BLaER1 (cell line): Measurements from ENCODE around the gene ACOT13.
"Not testable (repeated sequence)": the region's sequence is repeated elsewhere in the genome, so short reads cannot be mapped to it uniquely, and the experiment has no call there.

ENCODE experiments used
- H3K27ac ChIP-seq: shearing (Covaris generic); formaldehyde crosslinking; 2 replicates; pipeline ENCODE4 v1.8.1; 2022
- H3K27me3 ChIP-seq: shearing (Covaris generic); formaldehyde crosslinking; 2 replicates; pipeline ENCODE4 v1.8.1; 2022
- H3K36me3 ChIP-seq: shearing (Covaris generic); formaldehyde crosslinking; 2 replicates; pipeline ENCODE4 v1.8.1; 2022
- H3K4me1 ChIP-seq: shearing (Covaris generic); formaldehyde crosslinking; 2 replicates; pipeline ENCODE4 v1.8.1; 2022
- H3K4me2 ChIP-seq: shearing (Covaris generic); formaldehyde crosslinking; 2 replicates; pipeline ENCODE4 v1.8.1; 2022
- H3K4me3 ChIP-seq: shearing (Covaris generic); formaldehyde crosslinking; 2 replicates; pipeline ENCODE4 v1.8.1; 2022
- H3K9ac ChIP-seq: shearing (Covaris generic); formaldehyde crosslinking; 2 replicates; pipeline ENCODE4 v1.8.1; 2022
- H3K9me3 ChIP-seq: shearing (Covaris generic); formaldehyde crosslinking; 2 replicates; pipeline ENCODE4 v1.8.1; 2022
- H4K20me1 ChIP-seq: shearing (Covaris generic); formaldehyde crosslinking; 2 replicates; pipeline ENCODE4 v1.8.1; 2022
- Cebpa-rat ChIP-seq: shearing (Covaris generic); IDR thresholded peaks from 2 replicates; pipeline ENCODE4 v1.8.1; 2022

Gene ACOT13

DNA sequence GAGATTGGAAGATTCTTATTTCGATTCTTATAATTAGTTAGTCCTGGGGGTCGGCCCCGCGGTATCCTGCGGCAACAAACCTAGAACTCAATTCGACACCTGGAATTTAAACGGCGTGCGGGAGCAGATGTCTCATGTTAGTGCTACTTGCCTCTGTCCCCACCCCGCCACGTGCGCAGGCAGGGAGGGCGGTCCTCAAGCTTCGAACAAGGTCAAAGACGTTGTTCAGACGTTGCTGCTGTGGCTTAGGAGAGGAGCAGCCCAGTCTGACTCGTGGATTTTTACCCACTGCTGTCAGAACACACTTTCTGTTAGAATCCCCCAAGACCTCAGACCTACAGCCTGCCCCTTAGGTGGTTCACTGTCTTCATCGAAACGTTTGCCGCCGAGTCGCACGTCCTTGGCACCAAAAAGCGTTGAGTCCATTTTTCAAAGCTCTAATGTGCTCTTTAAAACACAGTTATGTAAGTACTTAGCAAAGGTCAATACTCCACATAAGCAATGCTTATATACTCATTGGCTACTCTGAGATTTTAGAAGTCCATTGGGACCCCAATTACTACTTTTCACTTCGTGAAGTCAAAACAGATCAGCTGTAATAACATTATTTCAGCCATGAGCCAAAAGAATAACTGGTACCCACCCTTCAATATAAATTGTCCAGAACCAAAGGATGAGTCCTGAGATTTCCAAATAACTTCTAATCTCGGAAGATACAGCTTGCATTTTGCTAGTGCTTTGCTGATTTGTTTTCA lies 54.8 kb downstream of the ACOT13 start:
- Histone ChIP-seq H3K27ac (peak overlapping the region; percentile 96), H3K27me3 (no peaks in the 10 kb centered on the region), H3K9ac (peak overlapping the region; percentile 99), H3K4me1 (peaks cover 32% of the 10 kb centered on the region), H3K4me2 (peak overlapping the region; percentile 67), H3K9me3 (no peaks in the 10 kb centered on the region; the same call in 1 of the 2 replicates), H3K36me3 (peaks cover 9% of the 10 kb centered on the region), H4K20me1 (peaks cover 31% of the 10 kb centered on the region), H3K4me3 (peak overlapping the region; percentile 95)
- no peak for TF ChIP-seq Cebpa-rat

DNA sequence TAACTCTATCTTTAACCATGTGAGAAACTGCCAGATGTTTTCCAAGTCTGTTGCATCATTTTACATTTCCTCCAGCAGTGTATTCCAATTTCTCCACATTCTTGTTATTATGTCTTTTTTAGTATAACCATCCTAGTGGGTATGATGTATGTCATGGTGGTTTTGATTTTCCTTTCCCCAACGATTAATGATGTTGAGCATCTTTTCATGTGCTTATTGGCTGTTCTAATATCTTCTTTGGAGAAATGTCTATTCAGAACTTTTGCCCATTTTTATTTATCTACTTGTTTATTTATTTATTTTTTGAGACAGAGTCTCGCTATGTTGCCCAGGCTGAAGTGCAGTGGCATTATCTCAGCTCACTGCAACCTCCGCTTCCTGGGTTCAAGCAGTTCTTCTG lies 56.4 kb downstream of the ACOT13 start:
- Histone ChIP-seq H3K27me3 (no peaks in the 10 kb centered on the region), H3K9ac (no peak overlapping the region), H3K4me1 (peaks cover 16% of the 10 kb centered on the region), H4K20me1 (peaks cover 14% of the 10 kb centered on the region), H3K9me3 (no peaks in the 10 kb centered on the region; the same call in 1 of the 2 replicates), H3K36me3 (no peaks in the 10 kb centered on the region; the same call in 1 of the 2 replicates), H3K4me3 (no peak overlapping the region), H3K27ac (no peak overlapping the region), H3K4me2 (no peak overlapping the region)
- TF ChIP-seq Cebpa-rat, result no peak

DNA sequence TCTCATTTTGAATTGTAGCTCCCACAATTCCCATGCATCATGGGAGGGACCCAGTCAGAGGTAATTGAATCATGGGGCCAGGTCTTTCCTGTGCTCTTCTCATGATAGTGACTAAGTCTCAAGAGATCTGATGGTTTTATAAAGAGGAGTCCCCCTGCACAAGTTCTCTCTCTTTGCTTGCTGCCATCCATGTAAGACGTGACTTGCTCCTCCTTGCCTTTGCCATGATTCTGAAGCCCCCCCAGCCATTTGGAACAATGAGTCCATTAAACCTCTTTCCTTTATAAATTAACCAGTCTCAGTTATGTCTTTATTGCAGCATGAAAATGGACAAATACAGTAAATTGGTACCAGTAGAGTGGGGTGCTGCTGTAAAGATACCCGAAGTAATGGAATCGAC lies 63.8 kb downstream of the ACOT13 start:
- not testable (repeated sequence) for H3K36me3 ChIP-seq

DNA sequence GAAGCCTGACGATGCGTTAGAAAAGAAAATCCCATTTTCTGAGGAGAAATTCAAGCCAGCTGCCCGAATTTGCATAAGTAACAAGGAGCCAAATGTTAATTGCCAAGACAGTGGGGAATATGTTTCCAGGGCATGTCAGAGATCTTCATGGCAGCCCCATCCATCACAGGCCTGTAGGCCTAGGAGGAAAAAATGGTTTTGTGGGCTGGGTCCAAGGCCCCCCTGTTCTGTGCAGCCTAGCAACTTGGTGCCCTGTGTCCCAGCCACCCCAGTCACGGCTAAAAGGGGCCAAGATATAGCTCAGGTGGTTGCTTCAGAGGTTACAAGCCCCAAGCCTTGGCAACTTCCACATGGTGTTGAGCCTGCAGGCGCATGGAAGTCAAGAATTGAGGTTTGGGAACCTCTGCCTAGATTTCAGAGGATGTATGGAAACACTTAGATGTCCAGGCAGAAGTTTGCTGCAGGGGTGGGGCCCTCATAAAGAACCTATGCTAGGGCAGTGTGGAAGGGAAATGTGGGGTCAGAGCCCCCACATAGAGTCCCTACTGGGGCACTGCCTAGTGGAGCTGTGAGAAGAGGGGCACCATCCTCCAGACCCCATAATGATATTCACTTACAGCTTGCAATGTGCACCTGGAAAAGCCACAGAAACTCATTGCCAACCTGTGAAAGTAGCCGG lies 64.7 kb downstream of the ACOT13 start:
- not testable (repeated sequence) for H3K27ac ChIP-seq, H3K36me3 ChIP-seq, H3K4me2 ChIP-seq, H3K9ac ChIP-seq, H4K20me1 ChIP-seq, H3K27me3 ChIP-seq, H3K4me1 ChIP-seq
- peaks cover 36% of the 10 kb centered on the region for H3K9me3 ChIP-seq
- peak overlapping the region; percentile 17; the same call in 1 of the 2 replicates for H3K4me3 ChIP-seq

More for the DNA sequence above, 63.8 kb downstream of the ACOT13 start:
- not testable (repeated sequence) for H3K9ac ChIP-seq, H3K4me3 ChIP-seq, H3K27me3 ChIP-seq, H3K4me1 ChIP-seq, H3K4me2 ChIP-seq, H3K27ac ChIP-seq, H4K20me1 ChIP-seq
- peaks cover 36% of the 10 kb centered on the region for H3K9me3 ChIP-seq

DNA sequence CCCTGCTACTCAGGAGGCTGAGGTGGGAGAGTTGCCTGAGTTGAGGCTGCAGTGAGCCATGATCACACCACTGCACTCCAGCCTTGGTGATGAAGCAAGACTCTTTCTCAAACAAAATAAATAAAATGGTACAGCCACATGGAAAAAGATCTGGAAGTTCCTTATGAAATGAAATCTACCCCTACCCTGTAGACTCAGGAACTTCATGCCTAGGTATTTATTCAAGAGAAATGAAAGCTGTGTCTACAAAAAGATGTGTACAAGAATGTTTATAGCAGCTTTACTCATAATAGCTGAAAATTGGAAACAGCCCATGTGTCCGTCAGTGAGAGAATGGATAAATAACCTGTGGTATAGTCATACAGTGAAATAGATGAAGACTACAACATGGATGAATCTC lies 67.3 kb downstream of the ACOT13 start:
- H3K27me3 ChIP-seq, result no peaks in the 10 kb centered on the region
- no peaks in the 10 kb centered on the region for H3K4me1 ChIP-seq
- no peak overlapping the region for H3K27ac ChIP-seq
- no peak overlapping the region for H3K9ac ChIP-seq
- no peak for TF ChIP-seq Cebpa-rat
- no peaks in the 10 kb centered on the region for H4K20me1 ChIP-seq
- H3K36me3 ChIP-seq, result no peaks in the 10 kb centered on the region
- H3K9me3 ChIP-seq, result peaks cover 36% of the 10 kb centered on the region
- no peak overlapping the region for H3K4me3 ChIP-seq
- no peak overlapping the region for H3K4me2 ChIP-seq

DNA sequence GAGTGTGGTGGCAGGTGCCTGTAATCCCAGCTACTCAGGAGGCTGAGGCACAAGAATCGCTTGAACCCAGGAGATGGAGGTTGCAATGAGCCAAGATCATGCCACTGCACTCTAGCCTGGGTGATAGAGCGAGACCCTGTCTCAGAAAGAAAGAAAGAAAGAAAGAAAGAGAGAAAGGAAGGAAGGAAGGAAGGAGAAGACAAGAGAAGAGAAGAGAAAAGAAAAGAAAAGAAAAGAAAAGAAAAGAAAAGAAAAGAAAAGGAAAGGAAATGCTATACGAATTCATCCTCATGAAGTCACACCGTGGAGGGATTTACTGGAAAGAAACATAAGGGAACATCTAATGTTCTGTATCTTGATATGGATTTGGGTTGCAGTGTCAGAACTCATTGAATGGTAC lies 67.8 kb downstream of the ACOT13 start:
- H4K20me1 ChIP-seq, H3K9ac ChIP-seq, H3K4me1 ChIP-seq, H3K27me3 ChIP-seq, H3K4me3 ChIP-seq, H3K4me2 ChIP-seq, H3K27ac ChIP-seq, H3K36me3 ChIP-seq: not testable (repeated sequence)
- peaks cover 36% of the 10 kb centered on the region for H3K9me3 ChIP-seq

DNA sequence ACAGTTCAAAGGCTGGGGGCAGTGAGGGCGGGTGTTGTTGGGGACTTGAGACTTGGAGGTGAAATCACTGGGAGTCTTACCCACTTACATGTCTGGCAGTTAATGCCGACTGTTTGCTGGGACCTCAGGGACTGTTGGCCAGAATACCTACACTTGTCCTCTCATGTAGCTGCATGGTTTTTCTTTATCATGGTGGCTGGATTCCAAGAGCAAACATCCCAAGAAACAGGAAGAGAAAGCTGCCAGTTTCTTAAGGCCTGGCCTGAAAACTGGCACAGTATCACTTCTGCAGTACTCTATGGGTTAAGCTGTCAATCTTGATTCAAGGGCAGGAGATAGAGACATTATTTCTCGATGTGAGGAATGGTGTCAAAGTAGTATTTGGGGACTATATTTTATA lies 71.9 kb downstream of the ACOT13 start:
- Histone ChIP-seq H4K20me1 (no peaks in the 10 kb centered on the region), H3K36me3 (no peaks in the 10 kb centered on the region), H3K4me1 (no peaks in the 10 kb centered on the region), H3K4me3 (no peak overlapping the region), H3K27ac (no peak overlapping the region), H3K27me3 (no peaks in the 10 kb centered on the region), H3K9ac (no peak overlapping the region), H3K9me3 (peaks cover 4% of the 10 kb centered on the region; the same call in 1 of the 2 replicates), H3K4me2 (no peak overlapping the region)
- TF ChIP-seq Cebpa-rat, result no peak

DNA sequence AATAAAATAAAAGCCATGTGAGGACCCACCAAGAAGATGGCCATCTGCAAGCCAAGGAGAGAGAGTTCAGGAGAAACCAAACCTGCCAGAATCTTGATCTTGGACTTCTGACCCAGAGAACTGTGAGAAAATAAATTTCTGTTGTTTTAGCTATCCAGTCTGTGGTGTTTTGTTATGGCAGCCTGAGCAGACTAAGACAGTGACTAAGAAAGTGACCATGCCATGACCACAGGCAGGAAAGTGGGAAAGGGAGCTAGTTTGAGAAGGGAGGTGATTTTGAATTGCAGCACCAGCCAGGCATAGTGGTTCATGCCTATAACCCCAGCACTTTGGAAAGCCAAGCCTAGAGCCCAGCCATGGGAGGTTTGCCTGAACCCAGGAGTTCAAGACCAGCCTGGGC lies 74.0 kb downstream of the ACOT13 start:
- Histone ChIP-seq H3K27me3 (no peaks in the 10 kb centered on the region), H3K27ac (no peak overlapping the region), H3K9me3 (peaks cover 4% of the 10 kb centered on the region; the same call in 1 of the 2 replicates), H3K9ac (no peak overlapping the region), H3K4me1 (no peaks in the 10 kb centered on the region), H3K4me2 (no peak overlapping the region), H3K4me3 (no peak overlapping the region), H4K20me1 (no peaks in the 10 kb centered on the region), H3K36me3 (no peaks in the 10 kb centered on the region)
- TF ChIP-seq Cebpa-rat, result no peak

DNA sequence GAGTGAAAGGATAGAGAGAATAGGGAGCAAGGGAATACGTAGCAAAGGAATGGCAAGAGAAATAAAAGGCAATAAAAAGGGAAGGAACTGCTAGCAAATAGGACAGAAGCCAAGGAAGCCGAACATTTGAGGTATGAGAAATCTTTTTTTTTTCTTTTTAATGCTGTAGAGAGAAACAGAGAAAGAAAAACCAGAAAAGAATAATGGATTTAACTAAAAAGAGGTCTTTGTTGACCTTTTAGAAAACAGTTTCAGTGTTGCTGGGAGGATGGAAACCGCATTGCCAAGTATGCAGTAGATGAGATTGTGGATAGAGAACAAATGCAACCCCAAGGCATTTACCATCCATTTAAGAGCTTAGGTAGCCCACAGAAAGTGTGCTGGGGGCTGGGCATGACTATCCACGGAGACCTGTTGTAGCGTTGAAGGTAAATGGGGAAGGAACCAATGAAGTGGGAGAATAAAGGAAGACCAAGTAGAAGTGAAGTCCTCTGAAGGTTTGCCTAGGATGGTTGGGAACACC lies 75.4 kb downstream of the ACOT13 start:
- H3K36me3 ChIP-seq, result no peaks in the 10 kb centered on the region
- no peaks in the 10 kb centered on the region for H3K27me3 ChIP-seq
- H3K4me2 ChIP-seq, result no peak overlapping the region
- no peak for TF ChIP-seq Cebpa-rat
- no peaks in the 10 kb centered on the region for H4K20me1 ChIP-seq
- peaks cover 4% of the 10 kb centered on the region; the same call in 1 of the 2 replicates for H3K9me3 ChIP-seq
- H3K27ac ChIP-seq, result no peak overlapping the region
- no peaks in the 10 kb centered on the region for H3K4me1 ChIP-seq
- H3K4me3 ChIP-seq, result no peak overlapping the region
- H3K9ac ChIP-seq, result no peak overlapping the region

DNA sequence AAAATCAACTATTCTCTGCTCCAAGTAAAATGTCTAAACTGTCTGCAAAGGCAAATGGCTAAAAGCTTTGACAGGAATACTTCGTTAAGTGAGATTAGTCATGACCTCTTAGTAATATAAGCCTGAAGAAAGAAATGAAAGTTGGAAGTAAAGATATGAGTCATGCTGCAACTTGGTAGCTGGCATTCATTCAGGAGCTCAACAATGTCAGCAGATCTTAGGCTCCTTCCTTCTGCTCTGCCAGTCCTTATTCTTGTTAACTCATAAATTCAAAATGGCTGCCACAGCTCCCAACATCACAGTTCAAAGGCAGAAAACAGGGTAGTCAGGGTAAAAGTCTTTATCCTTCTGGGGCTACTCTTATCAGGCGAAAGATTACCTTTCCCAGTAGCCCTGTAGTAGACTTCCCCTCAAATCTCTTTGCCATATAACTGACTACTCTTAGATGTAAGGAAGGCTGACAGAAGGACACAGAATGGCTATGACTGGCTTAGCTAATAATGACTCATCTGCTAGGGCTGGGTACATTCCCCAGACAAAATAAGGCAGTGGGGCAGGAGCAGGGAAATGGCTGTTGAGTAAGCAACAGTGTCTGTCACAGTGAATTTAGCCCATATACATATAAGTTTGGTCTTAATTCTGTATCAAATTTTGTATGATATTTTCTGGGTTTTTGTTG lies 76.5 kb downstream of the ACOT13 start:
- Histone ChIP-seq H3K4me3 (no peak overlapping the region), H3K4me1 (no peaks in the 10 kb centered on the region), H3K36me3 (no peaks in the 10 kb centered on the region), H4K20me1 (no peaks in the 10 kb centered on the region), H3K27ac (no peak overlapping the region), H3K9ac (no peak overlapping the region), H3K27me3 (no peaks in the 10 kb centered on the region), H3K9me3 (peaks cover 4% of the 10 kb centered on the region; the same call in 1 of the 2 replicates), H3K4me2 (no peak overlapping the region)
- TF ChIP-seq Cebpa-rat, result no peak
